Measurements from ENCODE around the gene BANP. TPM values are rescaled to one million over a fixed set of nuclear protein-coding genes. Genes with fewer than 3 reads are reported as not detected.
"Not testable (repeated sequence)": the region's sequence is repeated elsewhere in the genome, so short reads cannot be mapped to it uniquely, and the experiment has no call there.

The BANP gene
- polyA plus RNA-seq, 1 of the 3 experiments (the other 2 are of a cell fraction): 16.8 TPM

- H3K9me2 ChIP-seq; POLR2A ChIA-PET; H3K27me3 ChIP-seq (ENCODE audit: insufficient read depth); H3K9me3 ChIP-seq; H2AFZ ChIP-seq (ENCODE audit: low read depth); H3K4me3 ChIP-seq (ENCODE audit: low read depth in 2 of 2, low read length in 1 of 2); H3K4me1 ChIP-seq (ENCODE audit: control insufficient read depth in 1 of 2, insufficient read depth in 2 of 2, low read depth in 1 of 2, low read length in 1 of 2); H3F3A ChIP-seq (replicated peaks; ENCODE audit: insufficient read depth); H3K79me2 ChIP-seq (ENCODE audit: insufficient read depth); H3K27ac ChIP-seq (ENCODE audit: low read depth in 2 of 2, low read length in 1 of 2); H3K4me2 ChIP-seq; H4K20me1 ChIP-seq (ENCODE audit: insufficient read depth); H3K9ac ChIP-seq: not testable (repeated sequence)
- peak; percentile 56 for DNase-seq
- TF ChIP-seq, protein P1, sequence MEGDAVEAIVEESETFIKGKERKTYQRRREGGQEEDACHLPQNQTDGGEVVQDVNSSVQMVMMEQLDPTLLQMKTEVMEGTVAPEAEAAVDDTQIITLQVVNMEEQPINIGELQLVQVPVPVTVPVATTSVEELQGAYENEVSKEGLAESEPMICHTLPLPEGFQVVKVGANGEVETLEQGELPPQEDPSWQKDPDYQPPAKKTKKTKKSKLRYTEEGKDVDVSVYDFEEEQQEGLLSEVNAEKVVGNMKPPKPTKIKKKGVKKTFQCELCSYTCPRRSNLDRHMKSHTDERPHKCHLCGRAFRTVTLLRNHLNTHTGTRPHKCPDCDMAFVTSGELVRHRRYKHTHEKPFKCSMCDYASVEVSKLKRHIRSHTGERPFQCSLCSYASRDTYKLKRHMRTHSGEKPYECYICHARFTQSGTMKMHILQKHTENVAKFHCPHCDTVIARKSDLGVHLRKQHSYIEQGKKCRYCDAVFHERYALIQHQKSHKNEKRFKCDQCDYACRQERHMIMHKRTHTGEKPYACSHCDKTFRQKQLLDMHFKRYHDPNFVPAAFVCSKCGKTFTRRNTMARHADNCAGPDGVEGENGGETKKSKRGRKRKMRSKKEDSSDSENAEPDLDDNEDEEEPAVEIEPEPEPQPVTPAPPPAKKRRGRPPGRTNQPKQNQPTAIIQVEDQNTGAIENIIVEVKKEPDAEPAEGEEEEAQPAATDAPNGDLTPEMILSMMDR (IDR thresholded peaks at IDR 0.05): peak; percentile 19; the same call in 1 of the 2 replicates
- TF ChIP-seq RAD21 (IDR thresholded peaks at IDR 0.05; ENCODE audit: low read length) (peak; percentile 60), SMC3 (IDR thresholded peaks at IDR 0.05; ENCODE audit: low read depth, low read length) (peak; percentile 36)
- 68% methylated on average over 14 of the region's 20 CpGs for WGBS (ENCODE audit: low lambda C conversion rate)
- peaks cover 0 to 13% of the 10 kb centered on the region in 2 experiments for H3K36me3 ChIP-seq (replicated peaks in 1 of 2; ENCODE audit: control insufficient read depth in 1 of 2, insufficient read depth in 2 of 2, low read length in 1 of 2)
- CTCF ChIA-PET: interaction anchor here (1.5 to 2.0 kb wide), 5 partner anchors 11 to 454 kb away, joined by 4 to 8 read pairs (median 4); no protein-coding TSS in a partner anchor
These were observed 32.0 kb downstream of the BANP start for GRCh38 chr16:87983072-87983736.

DNA sequence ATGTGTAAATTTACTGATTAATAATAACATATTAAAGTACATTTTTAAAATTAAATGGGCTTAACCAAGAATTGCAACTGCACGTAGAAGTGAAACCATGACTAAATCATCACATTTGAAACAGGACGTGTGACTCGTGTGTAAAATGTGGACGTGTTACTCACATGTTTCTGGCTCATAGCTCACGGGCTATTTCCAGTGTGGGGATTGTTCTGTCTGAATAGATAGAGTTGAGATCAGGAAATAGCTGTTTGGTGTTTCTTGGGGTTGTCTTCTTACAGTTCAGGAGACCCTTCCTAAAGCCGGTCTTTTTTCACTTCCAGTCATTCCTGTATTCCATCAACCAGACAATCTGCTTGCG lies 32.5 kb downstream of the BANP start:
- WGBS (ENCODE audit: low lambda C conversion rate): 54% methylated on average over 7 of the region's 7 CpGs
- H3K9me2 ChIP-seq; H3K9me3 ChIP-seq; POLR2A ChIA-PET; H3K9ac ChIP-seq; H3K79me2 ChIP-seq (ENCODE audit: insufficient read depth); DNase-seq; H4K20me1 ChIP-seq (ENCODE audit: insufficient read depth); H3K4me1 ChIP-seq (ENCODE audit: control insufficient read depth in 1 of 2, insufficient read depth in 2 of 2, low read depth in 1 of 2, low read length in 1 of 2); H3K4me2 ChIP-seq; H3K27me3 ChIP-seq (ENCODE audit: insufficient read depth); H3F3A ChIP-seq (replicated peaks; ENCODE audit: insufficient read depth); H2AFZ ChIP-seq (ENCODE audit: low read depth); H3K4me3 ChIP-seq (ENCODE audit: low read depth in 2 of 2, low read length in 1 of 2): not testable (repeated sequence)
- Histone ChIP-seq H3K27ac (ENCODE audit: low read depth in 2 of 2, low read length in 1 of 2) (peak overlapping the region in 1 of 2 experiments; percentile 22; a peak in 1 of 4 replicates), H3K36me3 (replicated peaks in 1 of 2; ENCODE audit: control insufficient read depth in 1 of 2, insufficient read depth in 2 of 2, low read length in 1 of 2) (peaks cover 0 to 13% of the 10 kb centered on the region in 2 experiments)
- CTCF ChIA-PET: interaction anchor here (0.8 to 2.0 kb wide), 7 partner anchors 12 to 454 kb away, joined by 4 to 8 read pairs (median 4); no protein-coding TSS in a partner anchor

DNA sequence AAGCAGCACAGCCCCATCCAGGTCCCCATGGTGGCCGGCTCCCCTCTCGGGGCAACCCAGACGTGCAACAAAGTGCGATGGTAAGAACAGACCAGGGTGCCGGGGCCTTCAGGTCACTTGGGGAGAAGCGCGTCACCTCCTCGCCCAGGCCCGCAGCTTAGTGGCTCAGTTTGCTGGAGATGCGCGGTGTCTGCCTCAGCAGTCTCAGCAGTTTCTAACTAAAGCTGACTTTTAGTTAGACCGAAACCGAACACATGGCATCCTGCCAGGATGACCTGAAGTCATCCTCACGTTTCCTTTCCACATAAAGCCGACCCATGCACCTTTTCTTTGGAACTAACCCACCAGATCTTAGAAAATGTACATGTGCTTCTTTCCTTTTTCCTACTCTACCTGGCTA lies 32.9 kb downstream of the BANP start:
- H3K9me2 ChIP-seq; H3K9ac ChIP-seq; H2AFZ ChIP-seq (ENCODE audit: low read depth); H3K4me1 ChIP-seq (ENCODE audit: control insufficient read depth in 1 of 2, insufficient read depth in 2 of 2, low read depth in 1 of 2, low read length in 1 of 2); POLR2A ChIA-PET; H3K4me2 ChIP-seq; H4K20me1 ChIP-seq (ENCODE audit: insufficient read depth); H3K4me3 ChIP-seq (ENCODE audit: low read depth in 2 of 2, low read length in 1 of 2); H3K79me2 ChIP-seq (ENCODE audit: insufficient read depth); H3K9me3 ChIP-seq; H3K27ac ChIP-seq (ENCODE audit: low read depth in 2 of 2, low read length in 1 of 2); H3K27me3 ChIP-seq (ENCODE audit: insufficient read depth); H3F3A ChIP-seq (replicated peaks; ENCODE audit: insufficient read depth); DNase-seq: not testable (repeated sequence)
- CTCF ChIA-PET: interaction anchor here (0.8 to 2.0 kb wide), 5 partner anchors 17 to 453 kb away, joined by 4 to 8 read pairs (median 4); no protein-coding TSS in a partner anchor
- 96% methylated on average over 11 of the region's 15 CpGs for WGBS (ENCODE audit: low lambda C conversion rate)
- H3K36me3 ChIP-seq (replicated peaks in 1 of 2; ENCODE audit: control insufficient read depth in 1 of 2, insufficient read depth in 2 of 2, low read length in 1 of 2): peaks cover 0 to 17% of the 10 kb centered on the region in 2 experiments
